HUES6 (cell line): ENCODE data around the gene SPATA3.

ENCODE experiments used
- H3K27ac ChIP-seq: 2 replicates; pipeline ENCODE4 v1.7.0; 2013; ENCODE audit warnings: low read depth, mild to moderate bottlenecking, low read length, inconsistent platforms
- H3K27me3 ChIP-seq: 2 replicates; pipeline ENCODE4 v1.6.1; 2013; ENCODE audit warnings: low read length; ENCODE audit not compliant: control insufficient read depth, insufficient read depth
- H3K36me3 ChIP-seq: 2 replicates; pipeline ENCODE4 v1.6.1; 2013; ENCODE audit warnings: low read length; ENCODE audit not compliant: control insufficient read depth, insufficient read depth
- H3K4me1 ChIP-seq: 2 replicates; pipeline ENCODE4 v1.6.1; 2013; ENCODE audit warnings: low read length; ENCODE audit not compliant: control insufficient read depth, insufficient read depth
- H3K4me3 ChIP-seq: 2 replicates; pipeline ENCODE4 v1.5.1; 2013; ENCODE audit warnings: low read depth, low read length
- H3K9ac ChIP-seq: one replicate; pipeline ENCODE4 v1.6.1; 2013; ENCODE audit warnings: mild to moderate bottlenecking, low read length
- H3K9me3 ChIP-seq: 2 replicates; pipeline ENCODE4 v1.6.1; 2013; ENCODE audit warnings: low read depth, low read length; ENCODE audit not compliant: control insufficient read depth, insufficient read depth

The SPATA3 gene

DNA sequence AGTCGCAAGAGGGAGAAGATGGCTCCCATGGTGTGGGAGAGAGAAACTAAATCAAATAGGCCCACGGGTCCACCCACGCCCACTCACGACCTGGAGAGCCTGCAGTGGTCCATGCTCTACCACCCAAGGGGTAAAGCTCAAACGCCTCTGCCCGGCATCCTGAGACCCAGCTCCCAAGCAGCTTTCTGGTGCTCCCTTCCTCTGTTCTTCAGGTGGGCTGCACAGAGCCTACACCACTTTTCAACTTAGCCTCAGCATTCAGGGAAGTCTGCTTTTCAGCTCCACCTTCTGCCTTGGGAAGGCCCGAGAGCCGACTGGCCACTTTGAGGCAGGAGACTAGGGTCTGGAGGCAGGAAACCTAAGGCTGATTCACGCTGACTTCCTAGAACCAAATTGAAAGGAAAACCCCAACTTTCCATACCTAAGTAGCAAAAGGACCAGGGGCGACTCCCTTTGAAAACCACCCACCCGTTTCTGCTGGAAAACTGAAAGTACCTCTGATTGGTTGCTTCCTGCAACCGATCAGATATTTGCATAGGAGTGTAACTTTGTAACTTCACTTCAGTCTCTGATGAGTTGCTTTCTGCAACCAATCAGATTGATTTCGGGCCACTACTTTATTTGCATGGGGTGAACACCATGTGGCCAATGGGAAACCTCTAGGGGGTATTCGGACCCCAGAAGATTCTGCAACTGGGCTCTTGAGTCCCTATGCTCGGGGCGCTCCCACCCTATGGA is 26.8 kb upstream of the SPATA3 start:
- H3K4me1 ChIP-seq: 0 out of 2 replicates have a peak, but pooled peaks cover 3% of the 10 kb centered on the region
- no peak overlapping the region for H3K4me3 ChIP-seq
- H3K9me3 ChIP-seq: 0 out of 2 replicates have a peak, but pooled peaks cover 2% of the 10 kb centered on the region
- no peak overlapping the region for H3K9ac ChIP-seq
- no peak overlapping the region for H3K27ac ChIP-seq
- H3K36me3 ChIP-seq: no peaks in the 10 kb centered on the region
- H3K27me3 ChIP-seq: no peaks in the 10 kb centered on the region

DNA sequence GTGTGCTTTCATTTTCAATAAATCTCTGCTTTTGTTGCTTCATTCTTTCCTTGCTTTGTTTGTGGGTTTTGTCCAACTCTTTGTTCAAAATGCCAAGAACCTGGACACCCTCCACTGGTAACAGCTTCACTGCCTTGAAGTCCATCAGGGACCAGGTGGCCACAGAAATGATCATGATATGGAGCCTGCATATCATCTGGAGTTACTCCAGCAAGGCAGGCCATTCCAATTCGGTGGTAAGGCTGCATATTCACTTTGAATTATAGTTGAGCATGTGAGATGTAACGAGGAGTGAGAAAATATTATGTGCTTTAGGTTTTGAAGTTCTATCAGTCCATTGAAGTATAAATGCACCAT is 26.3 kb upstream of the SPATA3 start:
- Histone ChIP-seq H3K4me1 (0 out of 2 replicates have a peak, but pooled peaks cover 3% of the 10 kb centered on the region), H3K9ac (no peak overlapping the region), H3K36me3 (no peaks in the 10 kb centered on the region), H3K4me3 (no peak overlapping the region), H3K27me3 (no peaks in the 10 kb centered on the region), H3K9me3 (peaks cover 3% of the 10 kb centered on the region; the same call in 1 of the 2 replicates), H3K27ac (no peak overlapping the region)

- no peak overlapping the region for H3K27ac ChIP-seq
- H3K36me3 ChIP-seq: no peaks in the 10 kb centered on the region
- peaks cover 8% of the 10 kb centered on the region for H3K9me3 ChIP-seq
- H3K4me1 ChIP-seq: 0 out of 2 replicates have a peak, but pooled peaks cover 3% of the 10 kb centered on the region
- H3K9ac ChIP-seq: no peak overlapping the region
- H3K27me3 ChIP-seq: no peaks in the 10 kb centered on the region
- H3K4me3 ChIP-seq: no peak overlapping the region
Measured at GRCh38 chr2:230972046-230972445, 23.9 kb upstream of the SPATA3 start.

DNA sequence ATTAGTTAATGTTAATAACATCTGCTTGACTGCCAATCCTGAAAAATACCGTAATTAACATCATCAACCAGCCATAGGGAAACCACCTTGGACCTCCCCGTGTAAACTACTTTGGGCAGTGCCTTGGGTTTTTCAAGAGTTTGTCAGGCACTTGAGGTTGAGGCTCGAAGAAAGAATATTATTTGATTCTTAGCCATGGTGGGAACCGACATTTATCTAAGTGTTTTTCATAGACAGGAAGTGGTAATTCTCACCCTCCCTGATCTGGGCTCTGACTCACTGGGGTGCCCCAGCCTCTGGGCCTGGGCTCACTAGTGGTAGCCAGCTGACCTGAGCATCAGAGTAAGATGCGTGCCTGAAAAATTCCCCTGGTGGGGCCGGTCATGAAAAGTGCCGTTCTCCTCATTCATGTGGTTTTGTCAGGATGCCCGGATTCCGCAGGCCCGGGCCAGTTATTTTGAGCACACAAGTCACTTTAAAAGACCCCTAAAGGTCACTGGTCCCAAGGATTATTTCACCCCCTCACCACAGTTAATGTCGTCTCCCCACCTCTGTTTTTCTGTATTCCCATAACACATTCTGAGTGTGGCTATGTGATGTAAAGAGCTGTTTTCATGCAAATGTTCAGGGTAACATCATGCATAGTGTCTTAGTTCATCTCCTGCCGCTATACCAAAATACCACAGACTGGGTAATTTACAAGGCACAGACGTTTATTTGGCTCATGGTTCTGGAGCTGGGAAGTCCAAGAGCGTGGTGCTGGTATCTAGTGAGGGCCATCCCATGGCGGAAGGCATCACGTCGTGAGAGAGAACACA is 21.6 kb upstream of the SPATA3 start:
- Histone ChIP-seq H3K9me3 (peaks cover 8% of the 10 kb centered on the region), H3K36me3 (no peaks in the 10 kb centered on the region), H3K27me3 (no peaks in the 10 kb centered on the region), H3K4me3 (no peak overlapping the region), H3K9ac (no peak overlapping the region), H3K27ac (no peak overlapping the region), H3K4me1 (no peaks in the 10 kb centered on the region)

GRCh38 chr2:230975927-230976326 is 20.0 kb upstream of the SPATA3 start:
- no peak overlapping the region for H3K9ac ChIP-seq
- no peak overlapping the region for H3K4me3 ChIP-seq
- H3K9me3 ChIP-seq: peaks cover 8% of the 10 kb centered on the region
- no peaks in the 10 kb centered on the region for H3K27me3 ChIP-seq
- H3K4me1 ChIP-seq: no peaks in the 10 kb centered on the region
- H3K36me3 ChIP-seq: no peaks in the 10 kb centered on the region
- no peak overlapping the region for H3K27ac ChIP-seq

DNA sequence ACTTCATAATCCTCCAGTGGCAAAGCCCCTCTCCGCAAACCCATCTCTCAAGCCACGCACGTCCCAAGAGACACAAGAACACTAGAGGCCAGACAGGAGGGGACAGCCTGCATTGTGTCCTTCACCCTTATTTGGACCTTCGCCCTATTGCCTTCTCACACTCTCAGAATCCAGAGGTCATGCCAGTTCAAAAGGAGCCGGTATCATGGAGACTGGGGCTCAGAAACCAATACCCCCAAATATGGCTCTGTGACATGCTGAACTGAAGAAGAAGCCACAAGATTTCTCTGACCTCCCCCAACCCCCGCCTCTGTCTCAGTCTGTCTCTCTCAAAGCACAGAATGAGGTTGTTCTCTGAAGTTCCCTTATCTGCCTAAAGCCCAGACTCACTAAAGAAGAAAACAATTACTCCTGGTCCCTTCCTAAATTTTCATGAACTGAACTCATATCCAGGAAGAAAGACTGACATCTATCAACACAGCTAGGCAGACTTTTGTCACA is 19.2 kb upstream of the SPATA3 start:
- peaks cover 8% of the 10 kb centered on the region for H3K9me3 ChIP-seq
- H3K4me1 ChIP-seq: no peaks in the 10 kb centered on the region
- H3K9ac ChIP-seq: no peak overlapping the region

GRCh38 chr2:230980468-230980867 is 15.5 kb upstream of the SPATA3 start:
- H3K4me3 ChIP-seq: no peak overlapping the region
- no peaks in the 10 kb centered on the region for H3K27me3 ChIP-seq
- no peaks in the 10 kb centered on the region for H3K36me3 ChIP-seq
- H3K4me1 ChIP-seq: peaks cover 3% of the 10 kb centered on the region; the same call in 1 of the 2 replicates
- no peaks in the 10 kb centered on the region for H3K9me3 ChIP-seq
- no peak overlapping the region for H3K9ac ChIP-seq
- no peak overlapping the region for H3K27ac ChIP-seq

More for the DNA sequence above, 19.2 kb upstream of the SPATA3 start:
- no peaks in the 10 kb centered on the region for H3K27me3 ChIP-seq
- no peak overlapping the region for H3K27ac ChIP-seq
- no peak overlapping the region for H3K4me3 ChIP-seq
- no peaks in the 10 kb centered on the region for H3K36me3 ChIP-seq

DNA sequence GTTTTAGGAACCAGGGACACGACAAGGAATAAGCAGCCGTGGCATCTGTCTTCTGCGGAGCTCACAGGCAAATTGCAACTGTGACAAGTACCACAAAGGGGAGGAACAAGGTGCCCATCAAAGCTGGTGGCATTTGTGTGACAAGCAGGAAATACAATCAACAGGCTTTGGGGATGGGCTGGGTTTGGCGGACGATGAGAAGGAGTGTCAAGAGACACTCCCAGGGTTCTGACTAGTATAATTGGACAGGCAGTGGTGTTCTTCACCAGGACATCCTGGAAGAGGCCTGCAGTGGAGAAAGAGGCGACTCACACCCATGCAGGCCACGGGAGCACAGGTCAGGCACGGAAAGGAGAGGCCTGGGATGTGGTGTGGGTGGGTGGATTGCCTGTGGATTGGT is 14.2 kb upstream of the SPATA3 start:
- no peaks in the 10 kb centered on the region for H3K36me3 ChIP-seq
- H3K4me1 ChIP-seq: peaks cover 10% of the 10 kb centered on the region
- H3K9me3 ChIP-seq: no peaks in the 10 kb centered on the region
- no peak overlapping the region for H3K27ac ChIP-seq
- peaks cover 2% of the 10 kb centered on the region; the same call in 1 of the 2 replicates for H3K27me3 ChIP-seq
- no peak overlapping the region for H3K9ac ChIP-seq
- H3K4me3 ChIP-seq: no peak overlapping the region

DNA sequence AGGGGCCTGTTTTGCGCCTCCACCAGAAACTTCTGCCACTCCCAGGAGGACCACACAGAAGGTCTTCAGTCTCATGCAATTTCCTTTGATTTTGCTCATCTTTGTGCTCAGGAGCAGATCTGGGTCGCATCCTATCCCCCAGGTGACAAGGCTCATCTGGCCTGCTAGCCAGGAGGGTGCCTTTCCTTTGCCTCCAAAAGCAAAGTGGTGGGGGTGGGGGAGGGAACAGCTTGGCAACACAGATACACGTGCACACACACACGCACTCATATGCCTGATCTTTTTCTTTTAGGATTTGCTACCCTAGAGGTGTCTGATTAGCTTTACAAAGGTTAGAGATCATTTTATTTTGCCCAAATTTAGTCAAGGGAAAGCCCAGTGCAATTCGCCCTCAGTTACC is 13.8 kb upstream of the SPATA3 start:
- peaks cover 14% of the 10 kb centered on the region for H3K4me1 ChIP-seq
- no peaks in the 10 kb centered on the region for H3K36me3 ChIP-seq
- no peaks in the 10 kb centered on the region for H3K9me3 ChIP-seq
- no peak overlapping the region for H3K27ac ChIP-seq
- H3K27me3 ChIP-seq: peaks cover 5% of the 10 kb centered on the region; the same call in 1 of the 2 replicates
- H3K4me3 ChIP-seq: no peak overlapping the region
- no peak overlapping the region for H3K9ac ChIP-seq

DNA sequence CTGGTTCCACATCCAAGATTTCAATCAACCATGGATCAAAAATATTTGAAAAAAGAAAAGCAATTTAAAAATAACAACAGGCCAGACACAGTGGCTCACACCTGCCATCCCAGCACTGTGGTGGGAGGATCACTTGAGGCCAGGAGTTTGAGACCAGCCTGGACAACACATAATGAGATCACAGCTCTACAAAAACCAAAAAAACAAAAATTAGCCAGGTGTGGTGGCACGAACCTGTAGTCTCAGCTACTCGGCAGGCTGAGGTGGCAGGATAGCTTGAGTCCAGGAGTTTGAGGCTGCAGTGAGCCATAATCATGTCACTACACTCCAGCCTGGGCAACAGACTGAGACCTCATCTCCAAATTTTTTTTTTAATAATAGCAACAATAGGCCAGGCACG is 13.4 kb upstream of the SPATA3 start:
- peaks cover 5% of the 10 kb centered on the region; the same call in 1 of the 2 replicates for H3K27me3 ChIP-seq
- H3K9me3 ChIP-seq: no peaks in the 10 kb centered on the region
- no peak overlapping the region for H3K9ac ChIP-seq
- H3K4me1 ChIP-seq: peaks cover 14% of the 10 kb centered on the region
- H3K36me3 ChIP-seq: no peaks in the 10 kb centered on the region
- no peak overlapping the region for H3K27ac ChIP-seq
- no peak overlapping the region for H3K4me3 ChIP-seq

DNA sequence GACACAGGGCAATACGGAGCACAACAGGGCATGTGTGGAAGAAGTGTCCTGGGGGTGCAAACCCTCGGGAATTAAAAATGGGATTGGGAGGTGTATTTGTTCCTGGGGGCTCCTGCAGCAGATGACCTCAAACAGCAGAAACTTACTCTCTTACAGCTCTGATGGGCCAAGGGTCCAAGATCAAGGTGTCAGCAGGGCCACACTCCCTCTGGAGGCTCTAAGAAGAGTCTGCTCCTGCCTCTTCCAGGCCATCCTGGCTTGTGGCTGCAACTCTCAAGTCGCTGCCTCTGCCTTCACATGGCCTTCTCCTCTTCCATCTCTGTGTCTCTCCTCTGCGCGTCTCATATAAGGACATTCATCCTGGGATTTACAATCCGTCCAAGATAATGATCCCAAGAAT is 12.4 kb upstream of the SPATA3 start:
- no peak overlapping the region for H3K9ac ChIP-seq

More for the DNA sequence above, 12.4 kb upstream of the SPATA3 start:
- H3K9me3 ChIP-seq: no peaks in the 10 kb centered on the region
- H3K36me3 ChIP-seq: no peaks in the 10 kb centered on the region
- H3K27ac ChIP-seq: no peak overlapping the region
- H3K4me1 ChIP-seq: peaks cover 14% of the 10 kb centered on the region
- H3K27me3 ChIP-seq: peaks cover 5% of the 10 kb centered on the region; the same call in 1 of the 2 replicates
- H3K4me3 ChIP-seq: no peak overlapping the region
